HG03039 (cell line): ENCODE data around the gene PDE1C.

Experiments
- ATAC-seq: cut with Tn5 transposase; IDR thresholded peaks from one replicate; pipeline ENCODE4 v1.9.1; 2021; ENCODE audit warnings: mild to moderate bottlenecking, moderate library complexity; ENCODE audit not compliant: unreplicated experiment

Gene PDE1C

DNA sequence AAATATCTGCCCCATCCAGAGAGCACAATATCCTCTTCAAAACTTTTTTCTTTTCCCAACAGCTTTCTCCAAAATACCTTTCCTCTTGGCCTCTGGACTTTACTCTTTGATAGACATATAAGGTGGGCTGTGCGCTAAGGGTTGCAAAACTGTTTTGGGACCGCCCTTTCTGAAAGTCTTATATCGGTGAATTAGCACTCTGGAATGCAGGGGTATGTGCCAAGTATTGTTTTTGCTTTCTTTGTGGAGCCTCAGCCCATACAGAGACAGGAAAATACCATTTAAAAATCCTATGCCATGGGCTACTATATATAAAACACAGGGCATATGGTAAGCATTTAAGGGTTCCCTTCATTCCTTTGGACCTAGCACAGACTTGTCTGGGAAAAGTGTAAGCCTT lies 345.5 kb downstream of the PDE1C start:
- ATAC-seq = no peak

DNA sequence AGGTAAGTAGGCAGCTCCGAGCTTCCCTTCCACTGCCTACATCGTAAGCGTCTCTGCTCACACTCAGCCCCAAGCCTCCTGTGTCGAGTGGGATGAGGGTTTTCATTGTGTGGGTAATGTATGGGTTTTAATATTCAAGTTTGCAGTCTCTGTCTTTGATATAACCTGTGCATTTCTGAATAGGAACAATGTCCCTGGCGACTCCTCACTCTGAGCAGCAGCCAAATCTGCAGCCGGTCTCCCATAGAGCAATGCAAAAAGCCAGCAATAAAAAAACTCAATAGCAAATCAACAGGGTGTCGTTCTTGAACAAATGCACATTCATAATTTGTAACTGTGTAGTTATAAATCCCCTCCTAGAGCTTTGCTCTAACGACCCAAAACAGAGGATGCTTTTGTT lies 349.8 kb downstream of the PDE1C start:
- no peak for ATAC-seq

DNA sequence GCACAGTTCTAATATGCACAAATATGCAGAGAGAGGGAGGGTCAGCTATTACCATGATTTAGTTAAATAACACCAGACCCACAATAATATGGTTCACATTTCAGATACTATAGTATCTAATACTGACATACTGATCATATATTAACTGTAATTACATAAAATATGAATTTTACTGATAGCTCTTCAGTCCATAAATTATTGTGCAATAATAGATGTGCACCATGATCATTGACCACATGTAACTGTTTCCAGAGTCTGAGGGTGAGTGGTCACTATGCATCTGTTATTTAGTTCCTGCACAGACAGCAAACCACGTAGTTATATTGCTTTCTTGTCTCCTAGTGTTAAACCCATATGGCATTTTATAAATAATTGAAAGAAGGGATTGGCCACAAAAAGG lies 353.9 kb downstream of the PDE1C start:
- no peak for ATAC-seq

DNA sequence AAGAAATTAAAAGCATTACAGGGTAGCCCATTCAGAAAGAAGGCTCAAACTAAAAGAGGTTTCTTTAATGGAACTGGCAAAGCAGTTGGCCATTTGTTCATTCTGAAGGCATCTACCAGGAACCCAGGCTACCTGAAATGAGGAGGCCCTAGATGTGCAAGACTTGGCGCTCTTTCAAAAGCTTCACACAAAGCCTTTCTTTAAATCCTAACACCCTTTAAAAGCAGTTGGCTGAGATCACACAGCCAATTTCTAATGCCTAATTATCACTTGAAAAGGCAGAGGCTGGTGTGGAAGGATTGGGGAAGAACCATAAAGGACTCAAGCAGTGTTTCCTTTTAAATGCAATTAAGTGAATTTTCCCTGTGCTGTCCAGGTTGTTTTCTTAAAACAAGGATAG lies 360.0 kb downstream of the PDE1C start:
- no peak for ATAC-seq

DNA sequence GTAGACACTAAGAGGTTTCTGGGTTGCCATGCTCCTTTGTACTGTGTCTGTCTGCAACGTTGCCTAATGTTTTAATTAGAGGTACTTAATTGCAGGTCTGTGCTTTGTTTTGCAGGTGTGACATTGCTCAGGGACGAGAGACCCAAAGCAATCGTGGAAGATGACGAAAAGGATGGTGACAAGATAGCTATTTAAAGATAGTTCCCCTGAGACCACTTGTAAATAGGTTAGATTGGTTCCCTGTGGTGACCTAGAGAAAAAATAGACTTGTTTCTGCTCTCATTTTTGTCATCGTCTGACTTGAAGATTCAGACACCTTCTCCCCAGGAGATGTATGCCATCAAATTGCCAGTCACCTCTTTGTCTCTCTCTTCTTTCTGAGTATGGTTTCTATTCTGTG lies 363.1 kb downstream of the PDE1C start:
- no peak for ATAC-seq

DNA sequence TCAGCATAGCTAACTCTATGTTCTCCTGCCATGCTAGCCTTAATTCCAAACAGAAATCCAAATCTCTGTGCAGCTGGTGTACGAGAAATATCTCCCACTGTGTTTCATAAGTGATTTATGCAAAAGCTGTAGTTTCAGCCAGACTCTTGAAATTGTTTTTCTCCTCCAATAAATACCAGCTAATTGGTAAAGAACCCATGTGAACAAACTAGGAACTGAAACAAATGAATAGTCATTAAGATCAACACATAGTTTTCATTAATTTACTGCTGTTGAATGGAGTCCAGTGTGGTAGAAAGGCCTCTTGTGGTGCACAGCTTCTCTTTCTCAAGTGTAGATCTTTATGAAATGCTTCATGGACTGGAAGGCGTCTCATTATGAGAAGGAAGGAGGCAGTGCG lies 364.8 kb downstream of the PDE1C start:
- ATAC-seq = no peak

DNA sequence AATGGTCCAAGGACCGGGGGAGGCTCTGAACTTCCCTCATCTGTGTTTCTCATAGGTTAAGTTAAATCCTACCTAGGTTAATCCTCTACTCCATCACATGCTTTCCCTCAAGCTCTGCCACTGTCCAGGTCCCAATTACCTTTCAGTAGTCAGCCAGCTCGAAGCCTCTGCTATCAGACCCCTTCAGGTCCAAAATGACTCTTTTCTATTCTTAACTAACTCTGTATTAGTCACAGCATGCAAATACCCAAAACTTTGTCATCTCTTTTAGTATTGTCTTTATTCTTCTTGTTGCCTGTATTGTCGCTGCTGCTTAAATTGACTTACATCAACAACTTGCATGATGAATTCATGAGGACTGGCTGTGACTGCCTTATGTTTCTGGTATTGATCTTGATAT lies 367.9 kb downstream of the PDE1C start:
- no peak for ATAC-seq
